ENCODE results near the gene SAMD11.
A peak's percentile ranks its signal among the peaks of the same experiment; 100 is the strongest.

SAMD11 gene

DNA sequence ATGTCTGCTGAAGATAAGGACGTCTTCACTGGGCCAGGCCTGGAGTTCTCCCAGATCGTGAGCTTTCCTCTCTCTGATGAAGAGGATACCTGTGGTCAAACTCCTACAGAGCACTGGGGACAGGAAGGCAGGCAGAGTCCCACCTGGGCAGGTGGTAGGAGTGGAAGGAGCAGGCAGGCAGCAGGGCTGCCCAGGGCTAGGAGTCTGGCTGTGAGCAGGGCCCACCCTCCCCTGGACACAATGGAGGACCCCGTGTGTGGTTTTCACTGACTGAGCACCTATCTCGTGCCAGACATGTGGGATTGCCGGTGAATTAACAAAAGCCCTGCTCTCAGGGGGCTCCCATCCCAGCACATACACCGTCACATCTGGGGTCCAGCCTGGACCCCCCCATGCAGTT lies 4.9 kb upstream of the SAMD11 start:
- DNase-seq = no peak

DNA sequence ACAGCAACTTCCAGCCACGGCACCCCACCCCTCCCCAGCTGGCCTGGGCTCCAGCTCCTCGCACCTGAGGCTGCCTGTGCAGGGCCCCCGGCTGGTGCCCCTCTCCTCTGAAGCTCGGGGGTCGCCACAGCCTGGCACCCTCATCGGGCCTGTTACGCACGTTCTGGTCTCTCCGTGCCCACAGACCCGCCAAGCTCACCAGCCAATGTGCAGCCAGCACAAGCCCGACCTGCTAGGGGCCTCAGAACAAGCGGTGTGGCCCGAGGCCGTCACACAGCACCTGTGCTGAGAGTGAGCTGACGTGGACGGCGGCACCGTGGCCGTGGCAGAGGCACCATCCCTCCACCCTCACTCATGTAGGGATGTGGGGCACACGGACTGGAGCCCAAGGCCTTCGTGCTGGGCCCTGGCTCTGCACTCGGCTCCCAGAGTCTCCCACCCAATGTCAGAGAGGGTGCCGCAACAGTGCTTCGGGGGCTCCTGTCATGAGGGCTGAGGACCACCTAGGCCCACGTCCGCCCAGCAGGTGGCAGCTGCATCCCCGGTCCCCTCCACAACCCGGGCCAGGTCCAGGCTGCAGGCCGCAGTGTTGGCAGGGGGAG lies 4.4 kb upstream of the SAMD11 start:
- DNase-seq = no peak

DNA sequence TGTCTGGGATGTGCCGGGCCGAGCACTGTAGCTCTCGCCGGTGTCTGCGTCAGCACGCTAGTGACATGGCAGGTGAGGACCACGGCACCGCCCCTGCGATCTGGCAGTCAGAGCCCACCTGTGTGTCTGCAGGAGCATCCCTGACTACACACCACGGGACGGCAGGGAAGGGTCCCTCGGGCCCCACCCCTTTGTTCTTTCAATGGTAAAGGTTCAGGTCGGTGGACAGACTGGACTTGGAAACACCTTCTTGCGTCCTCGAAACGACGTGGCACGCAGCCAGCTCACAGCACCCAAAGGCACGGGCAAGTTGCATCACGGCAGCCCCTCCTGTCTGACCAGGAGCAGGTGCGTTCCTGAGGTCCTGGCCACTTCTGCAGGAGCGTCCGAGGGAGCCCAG lies 3.7 kb upstream of the SAMD11 start:
- no peak for DNase-seq

DNA sequence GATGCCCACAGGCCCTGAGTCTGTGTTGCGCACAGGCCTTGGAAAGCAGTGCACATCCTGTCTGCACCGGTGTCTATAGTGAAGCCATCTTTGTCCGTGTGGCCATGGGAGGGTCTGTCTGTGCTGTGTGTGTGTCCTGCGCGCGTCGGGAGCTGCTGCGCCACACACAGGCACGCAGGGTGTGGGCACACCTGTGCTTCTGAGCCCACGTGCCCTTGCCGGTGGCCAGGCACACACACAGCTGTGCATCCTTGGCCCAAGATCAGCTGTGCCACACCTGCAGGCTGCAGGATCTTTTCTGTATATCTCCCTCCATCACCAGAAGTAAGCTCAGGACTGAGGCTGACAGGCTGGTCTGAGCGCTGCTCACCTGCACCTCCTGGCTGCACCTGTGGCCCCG lies 3.2 kb upstream of the SAMD11 start:
- no peak for DNase-seq

DNA sequence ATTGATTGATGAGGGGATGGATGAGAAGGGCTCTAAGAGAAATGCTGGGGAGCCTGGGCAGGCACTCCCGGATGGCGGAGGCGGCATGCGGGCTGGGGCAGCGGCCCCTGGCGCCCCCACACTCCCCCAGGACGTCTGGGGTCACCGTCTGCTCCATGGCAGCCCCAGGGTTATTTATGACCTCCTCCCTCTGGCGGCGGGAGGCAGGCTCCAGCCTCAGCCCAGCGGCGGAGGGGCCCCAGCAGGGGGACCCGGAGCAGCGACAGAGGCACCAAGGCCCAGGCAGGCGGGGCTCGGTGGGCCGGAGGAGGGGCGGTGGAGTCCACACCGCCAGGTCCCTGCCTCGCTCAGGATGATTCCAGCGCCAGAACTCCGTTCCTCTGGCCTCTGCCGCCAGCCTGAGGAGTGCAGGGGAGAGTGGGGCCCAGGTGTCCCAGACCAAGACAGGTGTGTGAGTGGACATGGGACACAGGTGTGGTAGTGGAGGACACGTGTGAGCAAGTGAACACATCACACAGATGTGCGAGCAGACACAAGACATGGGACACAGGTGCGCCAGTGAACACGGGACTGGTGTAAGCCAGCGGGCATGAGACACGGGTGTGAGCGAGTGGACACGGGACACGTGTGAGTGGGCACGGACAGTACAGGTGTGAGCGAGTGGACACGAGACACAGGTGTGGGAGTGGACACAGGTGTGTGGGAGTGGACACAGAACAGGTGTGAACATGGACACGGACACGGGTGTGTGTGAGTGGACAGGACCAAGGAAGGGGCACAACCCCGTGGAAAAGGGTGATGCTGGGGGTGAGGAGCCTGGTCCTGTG lies 2.5 kb upstream of the SAMD11 start:
- peak; percentile 25 to 29 for DNase-seq

DNA sequence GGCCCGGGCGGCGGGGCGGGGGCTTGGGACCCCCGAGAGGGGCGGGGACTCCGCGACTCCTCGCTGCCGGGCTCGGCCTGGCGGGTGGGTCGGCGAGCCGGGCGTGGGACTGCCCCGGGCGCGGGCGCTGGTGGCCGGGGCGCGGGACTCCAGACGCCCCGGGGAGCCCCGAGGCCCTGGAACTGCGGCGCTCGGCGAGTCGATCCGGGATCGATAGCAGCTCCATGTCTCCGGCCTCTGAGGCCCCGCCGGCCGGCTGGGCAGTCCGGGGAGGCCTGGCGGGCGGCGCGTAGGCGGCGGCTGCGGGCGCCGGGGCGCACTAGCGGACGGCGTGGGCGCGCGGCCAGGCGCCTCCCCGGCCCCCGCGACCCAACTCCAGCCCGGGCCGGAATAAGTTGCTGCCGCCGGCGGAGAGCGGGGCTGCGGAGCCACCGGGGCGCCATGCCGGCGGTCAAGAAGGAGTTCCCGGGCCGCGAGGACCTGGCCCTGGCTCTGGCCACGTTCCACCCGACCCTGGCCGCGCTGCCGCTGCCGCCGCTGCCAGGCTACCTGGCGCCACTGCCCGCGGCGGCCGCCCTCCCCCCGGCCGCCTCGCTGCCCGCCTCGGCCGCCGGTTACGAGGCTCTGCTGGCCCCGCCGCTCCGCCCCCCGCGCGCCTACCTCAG lies 400 bp downstream of the SAMD11 start:
- no peak for DNase-seq

DNA sequence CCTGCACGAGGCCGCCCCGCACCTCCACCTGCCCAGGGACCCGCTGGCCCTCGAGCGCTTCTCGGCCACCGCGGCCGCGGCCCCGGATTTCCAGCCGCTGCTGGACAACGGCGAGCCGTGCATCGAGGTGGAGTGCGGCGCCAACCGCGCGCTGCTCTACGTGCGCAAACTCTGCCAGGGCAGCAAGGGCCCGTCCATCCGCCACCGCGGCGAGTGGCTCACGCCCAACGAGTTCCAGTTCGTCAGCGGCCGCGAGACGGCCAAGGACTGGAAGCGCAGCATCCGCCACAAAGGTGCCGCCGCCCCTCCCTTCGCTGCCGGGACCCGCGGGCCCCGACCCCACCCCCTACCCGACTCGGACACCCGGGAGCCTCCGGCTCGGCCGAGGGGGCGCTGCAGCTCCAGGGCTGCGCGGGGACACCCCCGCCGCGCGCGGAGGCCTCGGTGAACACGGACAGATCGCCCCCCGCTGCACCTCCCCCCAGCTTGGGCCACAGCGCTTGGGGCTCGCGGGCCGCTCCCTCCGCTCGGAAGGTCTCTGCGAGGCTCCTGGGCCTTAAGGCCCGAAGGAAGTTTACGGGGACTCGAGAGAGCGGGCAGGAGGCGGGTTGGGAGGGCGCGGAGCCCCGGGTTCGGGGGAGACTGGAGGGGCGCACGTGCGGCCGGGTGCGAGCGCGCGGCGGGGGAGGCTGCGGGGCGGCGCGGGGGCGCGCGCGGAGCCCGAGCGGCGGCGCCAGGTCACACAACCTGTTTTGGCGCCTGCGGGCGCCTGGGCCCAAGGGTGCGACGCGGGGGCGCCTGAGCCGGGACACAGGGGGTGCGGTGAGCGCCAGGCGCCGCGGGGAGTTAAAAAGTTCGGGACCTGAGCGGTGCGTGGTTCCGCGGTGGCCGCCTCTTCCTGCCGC lies 1.2 kb downstream of the SAMD11 start:
- DNase-seq = no peak

DNA sequence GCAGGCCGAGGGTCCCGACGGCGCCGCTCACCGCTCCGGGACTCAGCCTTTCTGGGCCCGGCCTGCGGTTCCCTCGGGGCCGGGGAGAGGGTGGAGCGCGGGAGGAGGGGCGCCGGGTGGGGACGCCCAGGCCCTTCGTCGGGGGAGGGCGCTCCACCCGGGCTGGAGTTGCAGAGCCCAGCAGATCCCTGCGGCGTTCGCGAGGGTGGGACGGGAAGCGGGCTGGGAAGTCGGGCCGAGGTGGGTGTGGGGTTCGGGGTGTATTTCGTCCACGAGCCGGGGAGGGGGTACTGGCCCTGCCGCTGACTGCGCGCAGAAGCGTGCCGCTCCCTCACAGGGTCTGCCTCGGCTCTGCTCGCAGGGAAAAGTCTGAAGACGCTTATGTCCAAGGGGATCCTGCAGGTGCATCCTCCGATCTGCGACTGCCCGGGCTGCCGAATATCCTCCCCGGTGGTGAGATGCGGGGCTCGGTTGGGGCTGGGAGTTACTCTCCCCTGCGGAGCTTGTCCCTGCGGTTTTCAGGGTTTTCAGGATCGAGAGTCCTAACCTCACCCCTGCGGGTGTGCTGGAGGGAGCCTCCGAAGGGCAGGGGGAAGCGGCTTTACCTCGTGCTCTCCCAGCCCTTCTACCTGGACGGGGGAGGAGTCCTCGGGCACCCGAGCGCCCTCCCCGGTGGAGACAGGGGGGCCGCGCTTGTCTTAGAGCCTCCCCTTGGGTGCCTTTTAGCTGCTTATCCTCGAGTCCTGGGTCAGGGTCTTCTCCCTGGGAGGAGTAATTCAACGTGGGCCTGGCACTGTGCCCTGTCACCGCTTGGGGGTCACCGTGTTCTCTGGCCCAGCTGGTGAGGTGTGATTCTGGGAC lies 2.1 kb downstream of the SAMD11 start:
- no peak for DNase-seq

DNA sequence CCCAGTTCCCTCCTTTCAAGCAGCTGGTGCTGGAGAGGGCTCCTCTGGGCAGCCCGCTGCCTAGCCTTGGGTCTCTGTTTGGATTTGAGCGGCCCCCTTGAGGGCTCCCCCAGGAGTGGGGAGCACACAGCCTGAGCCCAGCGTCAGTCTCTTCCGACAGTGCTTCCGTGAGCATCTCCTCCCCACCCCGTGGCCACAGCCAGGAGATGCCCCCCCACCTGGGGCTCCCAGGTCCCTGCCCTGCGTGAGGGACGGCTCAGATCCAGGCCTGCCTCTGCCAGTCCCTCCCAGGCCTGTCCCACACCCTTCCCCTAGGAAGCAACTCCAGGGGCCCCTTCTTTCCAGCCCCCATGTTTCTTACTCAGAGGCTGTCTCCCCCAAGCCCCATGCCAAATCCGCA lies 3.5 kb downstream of the SAMD11 start:
- DNase-seq = no peak

DNA sequence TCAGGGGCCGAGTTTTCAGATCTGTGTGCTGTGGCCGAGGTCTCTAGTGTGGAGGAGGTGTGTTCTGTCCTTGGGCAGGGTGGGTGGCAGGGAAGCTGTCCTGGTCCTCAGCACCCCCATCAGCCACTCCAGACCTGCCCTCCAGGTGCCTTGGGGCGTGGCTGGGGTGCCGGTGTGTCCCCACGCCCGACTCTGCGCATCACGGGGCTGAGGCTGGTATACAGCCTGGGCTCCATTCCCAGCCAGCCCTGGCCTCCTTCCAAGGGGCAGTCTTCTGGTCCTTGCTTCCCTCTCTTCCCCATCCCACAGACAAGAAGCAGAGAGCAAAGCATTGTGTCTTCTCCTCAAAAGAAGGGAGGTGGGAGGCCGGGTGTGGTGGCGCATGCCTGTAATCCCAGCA lies 4.0 kb downstream of the SAMD11 start:
- DNase-seq = no peak

DNA sequence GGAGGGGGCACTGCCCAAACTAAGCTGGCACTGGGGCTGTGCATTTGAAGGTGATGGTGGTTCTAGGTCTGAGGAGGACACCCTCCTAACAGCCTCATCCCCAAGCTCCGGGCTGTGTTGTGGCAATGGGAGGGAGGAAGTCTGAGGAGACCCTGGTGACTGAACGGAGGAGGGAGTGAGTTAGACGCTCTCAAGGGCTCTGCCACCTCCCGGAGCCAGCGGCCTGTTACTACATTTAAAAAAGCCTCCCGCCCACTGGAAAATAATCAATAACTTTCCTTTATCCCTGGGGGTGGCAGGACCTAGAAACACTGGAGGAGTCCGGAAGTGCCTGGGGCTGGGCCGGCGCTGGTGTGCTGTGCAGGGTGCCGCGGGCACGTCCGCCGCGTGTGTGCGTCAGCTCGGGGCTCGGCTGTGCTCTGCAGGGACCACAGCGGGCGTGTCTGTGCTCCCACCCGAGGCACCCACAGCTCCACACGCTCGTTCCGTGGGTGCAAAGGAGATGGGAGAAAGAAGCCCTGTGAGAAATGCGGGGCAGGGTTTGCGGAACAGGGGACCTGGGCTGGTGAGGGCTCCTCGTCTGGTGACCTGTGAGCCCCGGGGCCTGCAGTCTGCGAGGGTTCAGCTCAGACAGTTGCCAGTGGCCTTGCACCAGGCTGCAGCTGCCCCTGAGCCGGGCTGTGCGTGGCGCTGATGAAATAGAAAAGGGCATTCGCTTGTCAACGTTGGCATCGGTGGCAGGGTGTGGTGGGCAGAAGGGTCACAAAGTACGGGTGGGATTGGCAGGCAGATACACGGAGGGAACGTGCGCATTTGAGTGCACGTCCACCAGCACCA lies 5.3 kb downstream of the SAMD11 start:
- DNase-seq = no peak

DNA sequence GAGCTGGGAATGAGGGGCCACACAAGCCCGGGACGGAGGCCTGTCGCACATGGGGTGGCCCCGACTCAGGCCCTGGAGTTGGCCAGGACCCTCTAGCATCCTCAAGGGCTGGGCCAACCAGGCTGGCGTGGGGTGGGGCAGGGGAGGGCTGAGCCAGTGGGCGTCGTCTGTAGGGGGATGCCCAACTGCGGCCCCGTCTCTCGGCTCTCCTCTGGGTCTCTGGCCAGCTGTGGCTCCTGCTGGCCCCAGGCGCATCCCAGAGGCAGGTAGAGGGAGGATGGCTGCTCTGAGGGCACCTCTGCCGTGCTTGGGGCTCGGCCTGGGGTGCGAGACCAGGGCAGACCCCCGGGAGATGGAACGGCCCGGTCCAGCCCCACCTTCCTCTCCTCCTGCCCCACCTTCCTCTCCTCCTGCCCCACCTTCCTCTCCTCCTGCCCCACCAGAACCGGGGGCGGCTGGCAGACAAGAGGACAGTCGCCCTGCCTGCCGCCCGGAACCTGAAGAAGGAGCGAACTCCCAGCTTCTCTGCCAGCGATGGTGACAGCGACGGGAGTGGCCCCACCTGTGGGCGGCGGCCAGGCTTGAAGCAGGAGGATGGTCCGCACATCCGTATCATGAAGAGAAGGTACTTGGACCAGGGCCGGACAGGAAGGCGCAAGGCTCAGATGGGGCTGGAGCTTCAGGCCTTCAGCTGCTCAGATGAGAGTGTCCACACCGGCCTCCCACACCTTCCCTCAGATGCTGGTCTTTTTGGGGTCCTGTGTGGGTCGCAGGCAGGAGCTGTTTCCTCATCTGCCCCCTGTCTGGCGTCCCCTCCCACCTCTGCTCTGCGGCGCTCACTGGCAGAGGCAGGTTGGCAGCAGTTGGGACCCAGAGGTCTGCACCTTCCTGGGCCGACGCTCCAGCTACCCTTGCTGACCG lies 6.2 kb downstream of the SAMD11 start:
- DNase-seq = no peak

DNA sequence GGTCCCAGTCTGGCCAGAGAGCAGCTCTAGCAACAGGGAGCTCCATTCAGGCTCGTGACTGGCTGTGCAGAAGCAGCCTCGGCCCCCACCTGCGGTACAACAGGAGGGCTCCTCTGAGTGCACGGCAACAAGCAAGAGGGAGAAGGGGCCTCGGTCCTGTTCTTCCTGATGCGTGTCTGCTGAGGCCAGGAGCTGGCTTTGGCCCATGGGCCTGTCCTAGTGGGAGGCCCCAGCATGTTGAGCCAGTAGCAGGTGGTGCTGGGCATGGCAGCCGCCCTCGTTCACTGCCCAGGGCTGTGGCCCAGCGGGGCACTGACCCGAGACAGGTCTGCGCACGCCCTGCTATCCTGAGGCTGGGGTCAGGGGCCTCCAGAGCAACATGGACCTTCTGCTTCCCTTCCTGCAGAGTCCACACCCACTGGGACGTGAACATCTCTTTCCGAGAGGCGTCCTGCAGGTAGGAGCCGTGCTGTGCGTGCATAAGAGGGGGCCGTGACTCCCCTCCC lies 7.0 kb downstream of the SAMD11 start:
- no peak for DNase-seq

DNA sequence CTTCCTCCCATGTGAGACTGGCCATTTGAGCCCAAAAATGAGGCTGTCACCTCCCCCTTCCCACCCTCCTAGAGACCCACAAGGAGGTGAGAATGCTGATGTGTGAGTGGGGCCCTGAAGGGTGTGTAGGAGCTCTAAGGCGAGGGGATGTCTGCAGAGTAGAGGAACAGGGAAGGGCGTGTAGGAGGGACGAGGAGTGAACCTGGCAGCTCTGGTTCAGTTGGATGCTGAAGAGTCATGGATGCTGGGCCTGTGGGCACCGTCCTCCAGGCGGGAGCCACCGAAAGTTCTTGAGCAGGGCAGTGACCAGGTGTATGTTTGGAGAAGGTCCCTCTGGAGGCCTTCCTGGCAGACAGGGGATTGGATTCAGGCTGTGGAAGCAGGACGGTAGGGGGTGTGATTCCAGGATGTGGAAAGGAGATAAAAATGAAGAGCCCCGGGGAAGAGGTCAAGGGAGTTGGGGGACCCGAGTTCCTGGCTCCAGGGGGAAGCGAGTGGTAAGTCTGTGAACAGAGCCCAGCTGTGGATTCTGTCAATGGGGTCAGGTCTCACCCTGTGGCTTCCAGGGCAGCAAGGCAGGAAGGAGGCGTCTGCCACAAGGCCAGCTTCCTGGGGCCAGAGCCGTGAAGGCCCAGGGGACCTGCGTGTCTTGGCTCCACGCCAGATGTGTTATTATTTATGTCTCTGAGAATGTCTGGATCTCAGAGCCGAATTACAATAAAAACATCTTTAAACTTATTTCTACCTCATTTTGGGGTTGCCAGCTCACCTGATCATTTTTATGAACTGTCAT lies 7.9 kb downstream of the SAMD11 start:
- DNase-seq = no peak

DNA sequence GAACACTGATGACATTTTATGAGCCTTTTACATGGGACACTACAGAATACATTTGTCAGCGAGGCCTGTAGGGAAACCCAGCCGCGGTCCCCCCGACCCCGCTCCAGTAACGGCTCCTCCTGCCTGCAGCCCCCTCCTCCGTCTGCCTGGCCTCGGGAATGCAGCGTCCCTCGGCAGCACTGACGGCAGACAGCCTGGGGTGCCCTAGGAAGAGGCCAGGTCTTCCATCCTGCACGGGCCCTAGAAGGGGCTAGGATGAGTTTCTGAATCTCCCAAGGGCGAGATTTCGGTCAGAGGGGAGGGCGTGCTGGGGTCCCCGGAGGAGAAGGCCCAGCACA lies 8.4 kb downstream of the SAMD11 start:
- no peak for DNase-seq

DNA sequence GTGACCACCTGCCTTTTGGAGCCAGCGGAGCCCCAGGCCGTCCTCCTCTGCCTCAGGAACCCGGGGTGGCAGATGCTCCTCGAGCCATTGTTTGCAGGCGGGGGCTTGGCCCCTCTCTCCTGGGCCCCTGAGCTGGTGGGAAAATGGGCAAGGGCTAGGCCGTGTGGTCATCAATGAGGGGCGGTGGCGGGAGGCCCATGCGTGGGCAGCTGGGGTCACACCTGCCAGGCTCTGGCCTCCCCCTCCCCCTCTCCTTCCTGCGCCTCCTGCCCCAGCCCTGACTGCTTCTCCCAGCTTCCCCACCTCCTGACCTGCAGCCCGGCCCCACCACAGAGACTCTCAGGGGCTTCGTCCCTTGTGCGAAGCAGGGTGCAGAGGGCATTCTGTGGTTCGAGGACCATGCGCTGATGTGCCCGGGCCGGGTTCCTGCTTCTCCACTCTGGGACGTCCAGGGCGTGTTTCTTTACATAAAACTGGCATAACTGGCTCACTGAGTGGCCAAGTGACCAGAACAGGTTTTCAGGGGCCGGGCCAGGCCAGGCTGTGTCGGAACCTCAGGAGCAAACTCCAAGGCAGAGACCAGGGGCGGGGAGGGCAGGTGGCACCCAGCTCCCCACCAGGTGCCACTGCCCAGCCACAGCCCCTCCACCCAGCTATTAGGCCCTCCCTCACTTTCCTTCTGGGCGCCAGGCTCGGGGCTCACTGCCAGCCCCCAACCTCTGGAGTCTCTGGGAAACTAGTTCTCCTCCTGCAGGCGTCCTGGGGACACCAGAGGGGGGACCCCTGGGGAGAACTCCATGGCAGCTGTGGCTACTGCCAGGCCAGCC lies 9.3 kb downstream of the SAMD11 start:
- DNase-seq = no peak

DNA sequence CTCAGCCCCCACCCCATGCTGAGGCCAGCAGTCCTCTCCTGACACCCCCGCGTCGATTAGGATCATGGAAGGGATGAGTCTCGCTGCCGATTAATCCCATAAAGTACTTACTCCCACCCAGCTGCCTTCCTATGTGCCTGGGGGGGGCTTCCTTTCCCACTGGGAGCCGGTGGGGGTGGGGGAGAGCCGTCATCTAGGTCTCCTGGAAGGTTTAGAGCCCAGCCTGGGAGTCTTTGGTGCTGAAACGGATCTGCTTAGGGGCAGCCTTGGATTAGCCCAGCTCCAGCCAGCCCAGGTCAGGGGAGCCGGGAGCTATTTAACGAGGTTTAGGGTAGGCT lies 9.8 kb downstream of the SAMD11 start:
- DNase-seq = no peak
